IMR-90 (cell line): ENCODE data around the gene TIAM2. TPM values are rescaled to one million over a fixed set of nuclear protein-coding genes. Genes with fewer than 3 reads are reported as not detected.

Experiments used
- ATAC-seq: fragments of 200-7000 bp; cut with Tn5 transposase; 2 replicates; pipeline ENCODE4 v1.9.1; 2020; ENCODE audit warnings: low read depth, mild to moderate bottlenecking, moderate library complexity
- BruUV-seq: library from RNA; stranded (reverse); fragments of 400-500 nt; replicated peaks from 2 replicates; lab custom pipeline; 2021; lab: Mats Ljungman, UMichigan
- CTCF ChIA-PET: fragments of 300-600 bp; formaldehyde crosslinking; extraction: SDS; loops from one replicate; lab custom pipeline; 2021; ENCODE audit warnings: antibody characterized with exemption; lab: Yijun Ruan, JAX
- POLR2A ChIA-PET: fragments of 300-600 bp; sonication (Branson Sonifier 250); formaldehyde crosslinking; loops from one replicate; lab custom pipeline; 2022; ENCODE audit warnings: antibody characterized with exemption; ENCODE audit not compliant: unreplicated experiment; lab: Charles Lee
- DNase-seq: peaks from one replicate; pipeline ENCODE4 v3.0.0; 2013
- H2AFZ ChIP-seq: replicated peaks from 2 replicates; pipeline ENCODE3; 2013; ENCODE audit warnings: low read length, mild to moderate bottlenecking; ENCODE audit not compliant: poor library complexity
- H2AK5ac ChIP-seq: 2 replicates; pipeline ENCODE4 v1.6.1; 2013; ENCODE audit warnings: low read depth, low read length, inconsistent platforms
- H2AK9ac ChIP-seq: replicated peaks from 2 replicates; pipeline ENCODE3; 2013; ENCODE audit warnings: mild to moderate bottlenecking, low read depth, low read length, moderate library complexity; ENCODE audit not compliant: poor library complexity
- H2BK120ac ChIP-seq: 2 replicates; pipeline ENCODE4 v1.6.1; 2013; ENCODE audit warnings: low read depth, low read length, inconsistent platforms
- H2BK15ac ChIP-seq: 3 replicates; pipeline ENCODE4 v1.6.1; 2013; ENCODE audit warnings: low read depth, low read length, inconsistent platforms
- H2BK20ac ChIP-seq: 2 replicates; pipeline ENCODE4 v1.6.1; 2013; ENCODE audit warnings: low read depth, mild to moderate bottlenecking, inconsistent platforms, low read length, moderate library complexity
- H2BK5ac ChIP-seq: 2 replicates; pipeline ENCODE4 v1.6.1; 2013; ENCODE audit warnings: mild to moderate bottlenecking, low read depth, low read length, inconsistent platforms; ENCODE audit not compliant: poor library complexity, severe bottlenecking
- H3K14ac ChIP-seq: replicated peaks from 2 replicates; pipeline ENCODE4 v1.6.1; 2013; ENCODE audit warnings: low read depth, low read length, inconsistent platforms
- H3K18ac ChIP-seq: 2 replicates; pipeline ENCODE4 v1.6.1; 2013; ENCODE audit warnings: low read depth, low read length, control low read depth
- H3K23ac ChIP-seq: 2 replicates; pipeline ENCODE4 v1.6.1; 2013; ENCODE audit warnings: low read depth, low read length, inconsistent platforms
- H3K27ac ChIP-seq: 2 replicates; pipeline ENCODE4 v1.5.1; 2013; ENCODE audit warnings: mild to moderate bottlenecking, control low read depth, low read length; ENCODE audit not compliant: insufficient read depth
- H3K27me3 ChIP-seq: 2 replicates; pipeline ENCODE4 v1.6.1; 2013; ENCODE audit warnings: low read length; ENCODE audit not compliant: control insufficient read depth, insufficient read depth
- H3K36me3 ChIP-seq: 2 replicates; pipeline ENCODE4 v1.6.1; 2013; ENCODE audit warnings: low read length, mixed read lengths; ENCODE audit not compliant: control insufficient read depth, insufficient read depth
- H3K4ac ChIP-seq: 2 replicates; pipeline ENCODE4 v1.6.1; 2013; ENCODE audit warnings: low read depth, low read length, inconsistent platforms
- H3K4me1 ChIP-seq: 2 replicates; pipeline ENCODE4 v1.6.1; 2013; ENCODE audit warnings: low read length, mixed read lengths; ENCODE audit not compliant: control insufficient read depth, insufficient read depth
- H3K4me2 ChIP-seq: 2 replicates; pipeline ENCODE4 v1.6.1; 2013; ENCODE audit warnings: low read depth, mild to moderate bottlenecking, control low read depth, low read length, moderate library complexity
- H3K4me3 ChIP-seq: 2 replicates; pipeline ENCODE4 v1.5.1; 2013; ENCODE audit warnings: low read depth, mild to moderate bottlenecking, control low read depth, low read length, moderate library complexity; ENCODE audit not compliant: insufficient read depth
- H3K56ac ChIP-seq: 2 replicates; pipeline ENCODE4 v1.6.1; 2013; ENCODE audit warnings: low read length, inconsistent platforms; ENCODE audit not compliant: insufficient read depth; ENCODE audit errors: extremely low read depth
- H3K79me1 ChIP-seq, 2 experiments: 2 replicates each; pipeline ENCODE4 v1.6.1; 2013; ENCODE audit warnings: low read length in 2 of 2, inconsistent platforms in 1 of 2, low read depth in 1 of 2
- H3K9ac ChIP-seq: 2 replicates; pipeline ENCODE4 v1.6.1; 2013; ENCODE audit warnings: low read depth, low read length, control low read depth
- H3K9me1 ChIP-seq: 2 replicates; pipeline ENCODE4 v1.6.1; 2013; ENCODE audit warnings: low read length, inconsistent platforms; ENCODE audit not compliant: insufficient read depth
- H3K9me3 ChIP-seq: 2 replicates; pipeline ENCODE4 v1.6.1; 2013; ENCODE audit warnings: low read length; ENCODE audit not compliant: control insufficient read depth, insufficient read depth
- H4K20me1 ChIP-seq: 2 replicates; pipeline ENCODE4 v1.6.1; 2013; ENCODE audit warnings: low read length, inconsistent platforms; ENCODE audit not compliant: insufficient read depth
- H4K5ac ChIP-seq: 2 replicates; pipeline ENCODE4 v1.6.1; 2013; ENCODE audit warnings: mild to moderate bottlenecking, low read depth, low read length, control low read depth
- H4K8ac ChIP-seq, 2 experiments: 2 replicates each; pipeline ENCODE4 v1.6.1; 2013; ENCODE audit warnings: low read depth in 2 of 2, low read length in 2 of 2, control low read depth in 1 of 2, inconsistent platforms in 1 of 2
- H4K91ac ChIP-seq: 2 replicates; pipeline ENCODE4 v1.6.1; 2013; ENCODE audit warnings: low read depth, low read length, inconsistent platforms; ENCODE audit not compliant: insufficient read depth
- CEBPB ChIP-seq: IDR thresholded peaks from 2 replicates; pipeline ENCODE4 v1.6.1; 2012; ENCODE audit warnings: low read depth, low read length, improper control_type of control experiment
- CHD1 ChIP-seq: IDR thresholded peaks from 2 replicates; pipeline ENCODE4 v1.6.1; 2012; ENCODE audit warnings: low read depth, low read length, improper control_type of control experiment
- CTCF ChIP-seq: conservative IDR thresholded peaks from 2 replicates; pipeline ENCODE4 v1.5.1; 2012; ENCODE audit warnings: mild to moderate bottlenecking, low read depth, low read length, improper control_type of control experiment
- ELK1 ChIP-seq: fragments of 150-350 bp; IDR thresholded peaks from 2 replicates; pipeline ENCODE4 v1.6.1; 2016; ENCODE audit warnings: low read depth, mild to moderate bottlenecking, low read length, moderate library complexity, borderline replicate concordance
- FOS ChIP-seq: fragments of 150-350 bp; IDR thresholded peaks from 2 replicates; pipeline ENCODE4 v1.6.1; 2016; ENCODE audit warnings: low read depth, low read length
- MAFK ChIP-seq: IDR thresholded peaks from 2 replicates; pipeline ENCODE4 v1.6.1; 2012; ENCODE audit warnings: low read depth, low read length, improper control_type of control experiment
- MAZ ChIP-seq: IDR thresholded peaks from 2 replicates; pipeline ENCODE4 v1.6.1; 2012; ENCODE audit warnings: low read depth, mild to moderate bottlenecking, low read length, improper control_type of control experiment, moderate library complexity, borderline replicate concordance
- MXI1 ChIP-seq: IDR thresholded peaks from 2 replicates; pipeline ENCODE4 v1.6.1; 2012; ENCODE audit warnings: low read depth, mild to moderate bottlenecking, low read length, moderate library complexity, borderline replicate concordance
- POLR2A ChIP-seq: IDR thresholded peaks from 2 replicates; pipeline ENCODE4 v1.6.1; 2012; ENCODE audit warnings: mild to moderate bottlenecking, low read depth, low read length
- RAD21 ChIP-seq: IDR thresholded peaks from 2 replicates; pipeline ENCODE4 v1.6.1; 2012; ENCODE audit warnings: low read length, improper control_type of control experiment
- RFX5 ChIP-seq: IDR thresholded peaks from 2 replicates; pipeline ENCODE4 v1.8.0; 2012; ENCODE audit warnings: low read depth, mild to moderate bottlenecking, low read length, moderate library complexity
- USF2 ChIP-seq: fragments of 150-350 bp; IDR thresholded peaks from 2 replicates; pipeline ENCODE4 v1.6.1; 2017; ENCODE audit warnings: mild to moderate bottlenecking, antibody characterized with exemption, low read length, low read depth
- WGBS, 2 experiments: methylation state at CpG; one replicate each; pipeline versions ENCODE4 v1.1.5 to v1.1.7; 2013; ENCODE audit warnings: missing lambda C conversion rate in 2 of 2; ENCODE audit not compliant: insufficient read length in 1 of 2; ENCODE audit errors: extremely low coverage in 2 of 2; 5-methylcytosine and 5-hydroxymethylcytosine counted together
- dilution Hi-C: fragments of 300-500 bp; cut with HindIII; formaldehyde crosslinking; loops from one replicate; pipeline ENCODE4 v1.14.3; 2018; ENCODE audit warnings: low sequenced_read_pairs; ENCODE audit not compliant: unreplicated experiment
- in situ Hi-C: fragments of 300-500 bp; cut with MboI; formaldehyde crosslinking; loops from 3 replicates; pipeline ENCODE4 v1.14.3; 2019; ENCODE audit warnings: low sequenced_read_pairs, inconsistent platforms, mixed read lengths
- intact Hi-C: fragments of 100-400 bp; cut with micrococcal nuclease; formaldehyde crosslinking; loops from 2 replicates; pipeline ENCODE4 v1.10.0; 2022
- polyA plus RNA-seq, 3 experiments: library from polyadenylated mRNA; depleted of rRNA; stranded (reverse); fragments of >200 nt; gene quantifications; 2 replicates each; pipeline ENCODE4 v1.2.3, GENCODE V29; 2012; ENCODE audit warnings: low replicate concordance in 1 of 3
- total RNA-seq: library from RNA; depleted of rRNA; stranded (reverse); fragments of >200 nt; gene quantifications from 2 replicates; pipeline ENCODE4 v1.2.3, GENCODE V29; 2012

Gene TIAM2
- total and polyA plus RNA-seq, 2 of the 4 experiments (the other 2 are of a cell fraction): 3.1 to 4.7 TPM

GRCh38 chr6:155264693-155265320, 269.7 kb downstream of the TIAM2 start:
- no peak overlapping the region for H3K18ac ChIP-seq
- peaks cover 6% of the 10 kb centered on the region for H3K36me3 ChIP-seq
- H3K27ac ChIP-seq: no peak overlapping the region
- 0 out of 2 replicates have a peak overlapping the region, but pooled peaks have one; percentile 34 for H3K23ac ChIP-seq
- H2BK120ac ChIP-seq: no peak overlapping the region
- ATAC-seq (no peak; the same call in 1 of the 2 replicates), DNase-seq (no peak)
- H3K56ac ChIP-seq: no peak overlapping the region
- TF ChIP-seq CHD1 (no peak), MXI1 (no peak), CTCF (no peak), USF2 (no peak), POLR2A (no peak), CEBPB (no peak), ELK1 (no peak), MAFK (no peak), RFX5 (no peak), FOS (no peak), MAZ (no peak), RAD21 (no peak)
- dilution Hi-C loops: no loop called here
- no peak overlapping the region for H3K4me3 ChIP-seq
- 0 out of 2 replicates have a peak overlapping the region, but pooled peaks have one; percentile 28 for H3K14ac ChIP-seq
- CTCF ChIA-PET: no interaction called here
- no peak overlapping the region for H3K4me2 ChIP-seq
- peak overlapping the region; percentile 18 for H2AK9ac ChIP-seq
- 80% methylated on average over 1 of the region's 9 CpGs; no CpG with 5 or more reads in 1 of the 2 experiments for WGBS, 2 experiments
- H3K9ac ChIP-seq: no peak overlapping the region
- H4K20me1 ChIP-seq: no peaks in the 10 kb centered on the region
- POLR2A ChIA-PET: no interaction called here
- H3K9me3 ChIP-seq: no peaks in the 10 kb centered on the region
- H4K5ac ChIP-seq: no peak overlapping the region
- H2AK5ac ChIP-seq: peak overlapping the region; percentile 15; the same call in 1 of the 2 replicates
- peaks cover 6 to 37% of the 10 kb centered on the region in 2 experiments for H3K79me1 ChIP-seq
- in situ Hi-C loops: no loop called here
- no TSS peak for BruUV-seq
- no peak overlapping the region for H2BK15ac ChIP-seq
- H2BK20ac ChIP-seq: no peak overlapping the region
- no peaks in the 10 kb centered on the region for H3K27me3 ChIP-seq
- intact Hi-C loops: no loop called here
- H2AFZ ChIP-seq: no peak overlapping the region
- peaks cover 15% of the 10 kb centered on the region for H3K9me1 ChIP-seq
- no peak overlapping the region for H2BK5ac ChIP-seq
- H3K4me1 ChIP-seq: no peaks in the 10 kb centered on the region; the same call in 1 of the 2 replicates
- no peak overlapping the region for H4K91ac ChIP-seq
- H3K4ac ChIP-seq: peak overlapping the region; percentile 40; the same call in 1 of the 2 replicates
- H4K8ac ChIP-seq: peak overlapping the region in 1 of 2 experiments; percentile 39; a peak in 1 of 4 replicates
